ENCODE data around the gene CYYR1.
"Not testable (repeated sequence)": the region's sequence is repeated elsewhere in the genome, so short reads cannot be mapped to it uniquely, and the experiment has no call there.

Gene CYYR1

DNA sequence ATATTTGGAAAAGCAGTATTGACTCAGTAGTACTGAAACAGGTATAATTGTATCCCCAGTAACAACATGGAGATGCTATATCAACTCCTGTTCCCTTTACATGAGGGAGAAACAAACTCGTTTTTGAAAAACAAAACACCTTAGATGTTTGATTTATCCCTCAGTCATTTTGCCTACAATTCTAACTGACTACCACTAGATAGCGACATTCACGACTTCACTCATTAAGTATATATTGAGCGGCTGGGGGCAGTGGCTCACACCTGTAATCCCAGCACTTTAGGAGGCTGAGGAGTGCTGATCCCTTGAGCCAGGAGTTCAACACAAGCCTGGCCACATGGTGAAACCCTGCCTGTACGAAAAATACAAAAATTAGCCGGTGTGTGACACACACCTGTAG is 83.3 kb downstream of the CYYR1 start:
- no peak for DNase-seq (ENCODE audit: low read depth)

DNA sequence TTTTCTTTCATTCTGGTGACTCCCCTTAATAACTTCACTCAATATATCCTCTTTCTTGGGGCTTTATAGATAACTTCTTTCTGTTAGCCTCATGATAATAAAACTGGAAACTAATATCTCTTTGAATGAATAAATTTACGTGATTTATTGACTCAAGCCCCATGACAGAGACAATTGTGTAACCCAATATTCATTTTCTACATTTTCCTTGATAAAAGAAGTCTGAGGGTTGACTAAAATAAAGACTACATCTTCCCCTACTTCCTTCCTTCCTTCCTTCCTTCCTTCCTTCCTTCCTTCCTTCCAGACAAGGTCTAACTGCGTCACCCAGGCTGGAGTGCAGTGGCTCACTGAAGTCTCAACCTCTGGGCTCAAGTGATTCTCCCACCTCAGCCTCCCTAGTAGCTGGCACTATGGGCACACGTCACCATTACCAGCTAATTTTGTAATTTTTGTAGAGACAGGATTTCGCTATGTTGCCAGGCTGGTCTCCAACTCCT is 85.1 kb downstream of the CYYR1 start:
- no peak for DNase-seq (ENCODE audit: low read depth)

DNA sequence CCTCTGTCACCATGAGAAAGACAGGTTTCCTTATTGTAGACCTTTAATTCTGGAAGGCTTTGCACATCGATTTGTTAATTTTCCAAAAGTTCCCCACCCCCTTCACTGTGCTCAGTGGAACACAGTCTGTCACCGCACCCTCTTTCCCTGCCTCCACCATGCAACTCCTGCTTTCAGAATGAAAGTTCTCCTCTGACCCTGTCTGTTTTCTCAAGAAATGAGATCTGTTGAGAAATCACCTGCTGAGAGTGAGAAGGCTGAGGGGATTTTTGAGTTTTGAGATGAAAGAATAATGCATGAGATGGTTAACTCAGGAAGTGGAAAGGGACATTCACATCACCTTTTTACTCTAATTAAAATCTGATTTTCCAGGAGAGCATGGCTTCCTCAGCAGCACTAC is 99.6 kb downstream of the CYYR1 start:
- DNase-seq (ENCODE audit: low read depth): no peak

DNA sequence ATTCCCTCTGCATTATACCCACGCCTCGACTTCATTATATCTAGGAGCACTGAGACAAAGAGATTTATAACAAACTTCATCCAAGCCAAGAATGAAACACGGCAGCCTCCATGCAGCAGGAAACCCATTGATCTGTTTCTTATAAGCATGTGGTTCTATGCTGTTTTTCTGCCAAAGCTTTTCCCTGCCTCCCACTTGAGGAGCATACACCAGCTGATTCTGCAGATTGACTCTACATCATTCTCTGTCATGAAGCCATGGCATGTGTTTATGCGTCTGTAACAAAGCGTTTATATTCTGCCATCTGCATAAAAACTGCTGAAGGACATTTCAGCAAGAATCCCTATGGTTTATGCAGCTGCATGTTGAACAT is 102.0 kb downstream of the CYYR1 start:
- DNase-seq (ENCODE audit: low read depth): no peak

- DNase-seq (ENCODE audit: low read depth): no peak
These were observed 102.6 kb downstream of the CYYR1 start for GRCh38 chr21:26470351-26471098.

DNA sequence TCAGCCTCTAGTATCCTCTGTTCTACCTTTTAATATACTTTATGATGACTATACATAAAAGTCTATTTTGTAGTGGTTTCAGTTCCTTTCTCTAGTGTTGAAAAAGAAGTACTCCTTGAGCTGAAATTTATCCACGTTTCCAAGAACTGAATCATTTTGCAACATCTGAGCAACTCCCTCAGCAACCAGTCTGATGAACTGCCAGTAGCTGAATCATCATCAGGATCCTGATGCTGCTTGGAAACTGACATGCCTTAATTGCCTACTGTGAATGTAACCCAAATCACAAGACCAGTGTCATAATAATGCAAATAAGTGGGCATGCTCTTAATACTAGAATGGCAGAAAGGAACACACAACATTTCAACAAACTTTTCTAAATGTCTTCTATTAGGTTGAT is 103.3 kb downstream of the CYYR1 start:
- DNase-seq (ENCODE audit: low read depth): no peak

DNA sequence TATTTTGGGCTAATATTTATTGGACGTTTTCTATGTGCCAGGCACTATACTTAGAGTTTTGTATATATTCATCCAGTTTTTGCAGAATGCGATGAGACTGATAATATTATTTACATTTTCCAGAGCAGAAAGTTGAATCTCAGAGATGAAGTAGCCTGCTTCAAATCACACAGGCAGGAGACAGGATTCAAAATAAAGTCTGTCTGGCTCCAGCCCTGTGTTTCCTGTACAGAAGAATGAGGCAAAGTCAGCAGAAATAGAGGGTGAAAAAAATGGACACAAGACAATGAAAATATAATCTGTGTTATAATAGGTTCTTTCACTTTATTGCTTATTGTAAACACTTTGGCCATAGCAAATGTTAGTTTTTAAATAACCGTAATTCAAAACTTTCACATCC is 107.2 kb downstream of the CYYR1 start:
- no peak for DNase-seq (ENCODE audit: low read depth)

- DNase-seq (ENCODE audit: low read depth): no peak
These were observed 111.6 kb downstream of the CYYR1 start for GRCh38 chr21:26461500-26461899.

DNA sequence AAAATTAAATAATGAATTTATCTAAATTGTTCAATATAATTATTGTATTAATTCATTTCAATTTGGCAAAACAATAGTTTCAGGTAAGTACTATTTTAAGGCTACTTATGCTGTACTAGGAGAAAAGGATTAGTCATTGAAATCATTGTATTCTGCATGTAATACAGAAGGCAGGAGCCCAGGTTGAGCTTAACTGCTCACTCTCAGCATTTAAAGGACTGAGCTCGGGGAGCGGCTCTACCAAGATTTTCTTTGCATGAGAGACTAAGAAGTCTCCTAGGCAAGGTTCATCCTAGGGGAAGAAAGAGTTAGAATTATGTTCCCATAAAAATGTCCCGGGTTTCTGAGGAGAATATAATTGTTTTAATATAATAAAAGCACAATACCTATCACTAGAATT is 112.5 kb downstream of the CYYR1 start:
- no peak for DNase-seq (ENCODE audit: low read depth)

- DNase-seq (ENCODE audit: low read depth): not testable (repeated sequence)
These were observed 114.2 kb downstream of the CYYR1 start for GRCh38 chr21:26458854-26459253.

GRCh38 chr21:26457817-26458216 is 115.3 kb downstream of the CYYR1 start:
- no peak for DNase-seq (ENCODE audit: low read depth)

GRCh38 chr21:26453267-26453666 is 119.8 kb downstream of the CYYR1 start:
- DNase-seq (ENCODE audit: low read depth): no peak

DNA sequence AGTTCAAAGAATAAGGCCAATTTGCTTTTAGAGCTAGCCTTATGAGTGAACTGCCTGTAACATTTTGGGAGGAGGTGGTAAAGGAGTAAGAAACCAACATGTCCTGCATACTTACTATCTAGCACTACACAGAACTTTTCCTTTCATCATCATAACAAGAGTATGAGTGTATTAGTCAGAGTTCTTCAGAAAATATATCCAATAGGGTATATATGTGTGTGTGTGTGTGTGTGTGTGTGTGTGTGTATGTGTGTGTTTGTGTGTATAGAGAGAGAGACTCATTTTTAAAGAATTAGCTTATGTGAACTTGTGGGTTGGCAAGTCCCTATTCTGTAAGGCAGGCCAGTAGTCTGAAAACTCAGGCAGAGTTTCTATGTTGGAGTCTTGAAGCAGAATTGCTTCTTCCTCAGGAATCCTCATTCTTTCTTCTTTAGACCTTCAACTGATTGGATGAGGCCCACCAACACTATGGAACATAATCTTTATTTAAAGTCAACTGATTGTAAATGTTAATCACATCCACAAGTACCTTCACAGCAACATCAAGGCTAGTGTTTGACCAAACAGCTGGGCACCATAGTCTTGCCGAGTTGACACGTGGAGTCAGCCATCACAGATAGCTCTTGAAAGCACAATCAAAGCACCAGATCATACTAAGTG is 121.9 kb downstream of the CYYR1 start:
- no peak for DNase-seq (ENCODE audit: low read depth)

DNA sequence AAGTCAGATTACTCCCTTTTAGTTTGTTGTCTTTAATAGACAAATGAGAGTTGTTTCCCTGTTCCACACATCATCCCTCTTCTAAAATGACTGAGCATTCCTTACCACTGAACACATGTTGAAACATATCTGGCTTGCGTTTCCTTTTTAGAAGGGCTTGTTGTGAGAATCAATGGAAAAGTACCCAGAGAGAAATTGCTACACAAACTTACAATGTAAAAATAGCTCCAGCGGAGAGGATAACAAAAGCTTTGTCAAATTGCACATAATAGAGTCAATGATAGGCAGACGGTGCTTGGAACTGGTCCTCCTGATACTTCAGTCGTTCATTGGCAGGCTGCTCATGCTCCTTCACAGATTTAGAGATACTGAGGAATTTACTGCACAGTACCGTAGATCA is 123.9 kb downstream of the CYYR1 start:
- no peak for DNase-seq (ENCODE audit: low read depth)

DNA sequence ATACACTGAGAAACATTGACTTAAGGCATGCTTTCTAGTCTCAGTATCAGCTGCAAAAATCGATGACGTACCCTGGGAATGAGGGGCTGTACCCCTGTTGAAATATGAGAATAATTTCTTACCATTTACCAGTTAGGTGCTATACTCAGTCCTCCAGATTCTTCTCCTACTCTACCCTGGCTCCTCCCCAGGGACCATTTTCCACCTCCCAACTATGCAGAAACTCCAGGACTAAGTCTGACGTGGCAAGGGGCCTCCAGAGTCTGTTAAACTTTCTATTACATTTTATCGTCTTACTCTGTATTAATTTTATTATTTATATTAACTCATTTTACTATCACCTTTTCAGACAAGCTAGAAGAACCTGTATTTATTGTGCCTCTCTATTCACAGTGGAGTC is 124.3 kb downstream of the CYYR1 start:
- DNase-seq (ENCODE audit: low read depth): no peak

DNA sequence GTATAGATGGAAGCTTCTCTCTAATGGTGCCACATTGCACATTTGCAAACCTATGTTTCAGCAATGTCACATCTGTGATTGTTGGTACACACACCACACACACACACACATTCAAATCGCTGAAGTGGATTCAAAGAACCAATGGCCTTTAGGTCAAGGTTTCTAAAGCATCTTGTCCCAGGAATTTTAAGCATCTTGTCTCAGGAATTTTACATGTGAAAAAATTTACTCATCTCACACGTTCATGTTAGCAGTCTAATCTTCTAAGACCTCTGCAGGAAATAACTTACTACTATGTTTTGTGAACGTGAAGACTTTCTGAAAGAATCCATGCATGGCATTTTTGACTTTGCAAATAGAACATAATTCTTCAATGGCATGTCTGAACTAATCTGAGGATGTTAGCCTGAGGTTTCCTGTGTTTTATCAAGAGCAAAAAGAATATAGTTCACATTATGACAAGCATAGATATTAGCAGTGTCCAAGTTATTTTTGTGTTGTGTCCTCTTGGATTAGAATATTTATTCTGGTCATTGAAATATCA is 125.1 kb downstream of the CYYR1 start:
- no peak for DNase-seq (ENCODE audit: low read depth)

DNA sequence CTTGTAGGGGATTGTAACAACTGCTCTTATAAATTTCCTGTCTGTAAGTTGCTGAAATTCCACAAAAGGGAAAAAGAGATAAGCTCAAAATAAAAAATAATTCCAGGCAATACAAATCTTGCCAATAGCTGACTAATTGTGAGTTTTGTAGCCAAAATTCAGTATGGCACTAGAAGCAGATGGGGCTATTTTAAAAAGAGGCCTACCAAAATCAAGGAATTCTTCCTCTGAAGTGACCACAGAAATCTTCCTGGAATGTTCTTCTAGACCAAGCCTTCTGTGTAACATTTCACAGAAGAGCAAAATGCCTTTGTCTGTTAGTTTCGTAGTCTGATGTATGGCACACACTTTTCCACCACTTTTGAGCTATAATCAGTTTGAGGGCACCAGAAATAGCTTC is 127.6 kb downstream of the CYYR1 start:
- DNase-seq (ENCODE audit: low read depth): no peak

GRCh38 chr21:26444646-26445045 is 128.4 kb downstream of the CYYR1 start:
- DNase-seq (ENCODE audit: low read depth): no peak

GRCh38 chr21:26443867-26444266 is 129.2 kb downstream of the CYYR1 start:
- no peak for DNase-seq (ENCODE audit: low read depth)

- no peak for DNase-seq (ENCODE audit: low read depth)
These were observed 129.8 kb downstream of the CYYR1 start for GRCh38 chr21:26443291-26443690.

DNA sequence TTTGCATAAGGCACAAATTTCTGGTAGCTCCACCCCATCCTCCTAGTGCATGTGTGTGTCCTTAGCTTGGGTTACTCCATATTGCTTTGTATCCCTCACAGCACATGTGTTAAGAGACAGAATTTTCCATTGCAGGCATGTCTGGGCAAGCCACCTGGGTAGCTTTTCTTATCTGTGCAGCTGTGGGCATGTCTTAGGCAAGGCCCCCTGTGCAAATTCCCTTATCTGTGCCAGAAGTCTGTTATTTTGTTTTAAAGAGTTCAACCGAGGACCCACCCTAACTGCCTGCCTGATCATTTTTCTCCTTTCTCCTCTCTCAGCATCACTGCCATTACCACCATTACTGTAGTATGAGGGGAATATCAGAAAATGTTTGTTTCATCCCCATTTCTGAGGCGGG is 131.9 kb downstream of the CYYR1 start:
- DNase-seq (ENCODE audit: low read depth): no peak

GRCh38 chr21:26438976-26439375 is 134.1 kb downstream of the CYYR1 start:
- DNase-seq (ENCODE audit: low read depth): no peak

GRCh38 chr21:26437326-26438009 is 135.6 kb downstream of the CYYR1 start:
- no peak for DNase-seq (ENCODE audit: low read depth)

All from activated gamma-delta T cell treated with anti-CD3 and anti-CD28 coated beads, Interleukin-2, amount 50 U/mL, for 16 hours (primary cell).